HTR-8/SVneo (cell line): Measurements from ENCODE around the gene PIP5KL1.
A peak's percentile ranks its signal among the peaks of the same experiment; 100 is the strongest.

Experiments
- DNase-seq: peaks from one replicate; pipeline ENCODE4 v3.0.0; 2011; ENCODE audit warnings: low spot score, mixed read lengths; ENCODE audit not compliant: insufficient read length
- FAIRE-seq: peaks from 2 replicates; lab custom pipeline; 2011; peaks lifted over from hg19 to GRCh38; lab: Jason Lieb, UNC

The PIP5KL1 gene

GRCh38 chr9:127950513-127951289 lies 20.1 kb upstream of the PIP5KL1 start:
- FAIRE-seq: no peak

DNA sequence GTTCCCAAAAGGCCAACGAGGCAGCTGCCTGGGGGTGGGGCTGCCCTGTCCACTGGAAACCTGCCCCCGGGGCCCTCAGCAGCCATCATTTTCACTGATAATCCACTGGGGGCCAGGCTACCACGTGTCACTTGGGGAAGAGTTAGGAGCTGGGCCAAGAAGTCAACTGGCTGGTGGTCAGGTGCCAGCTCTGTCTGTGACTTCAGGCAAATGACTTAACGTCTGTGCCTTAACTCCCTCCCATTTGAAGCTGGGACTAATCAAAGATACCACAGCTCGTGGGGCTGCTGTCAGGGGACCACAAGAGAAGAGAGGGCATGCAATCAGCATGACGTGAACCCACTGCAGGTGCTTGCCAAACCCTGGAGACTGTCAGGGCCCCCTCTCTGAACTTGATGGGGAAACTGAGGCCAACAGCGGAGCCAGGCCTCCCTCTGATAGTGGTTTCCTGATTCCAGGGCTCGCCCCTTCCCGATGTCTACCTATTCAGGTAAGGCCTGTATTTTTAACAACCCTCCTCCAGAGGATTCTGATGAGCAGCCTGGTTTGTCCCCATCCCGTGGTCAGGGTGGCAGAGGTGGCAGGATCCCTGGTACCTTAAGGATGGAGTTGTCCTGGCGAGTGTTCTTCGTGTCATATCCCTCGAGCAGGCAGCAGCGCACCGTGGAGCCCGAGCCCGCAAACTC lies 19.4 kb upstream of the PIP5KL1 start:
- FAIRE-seq (no peak), DNase-seq (no peak)

More at GRCh38 chr9:127950513-127951289, 20.1 kb upstream of the PIP5KL1 start:
- no peak for DNase-seq

DNA sequence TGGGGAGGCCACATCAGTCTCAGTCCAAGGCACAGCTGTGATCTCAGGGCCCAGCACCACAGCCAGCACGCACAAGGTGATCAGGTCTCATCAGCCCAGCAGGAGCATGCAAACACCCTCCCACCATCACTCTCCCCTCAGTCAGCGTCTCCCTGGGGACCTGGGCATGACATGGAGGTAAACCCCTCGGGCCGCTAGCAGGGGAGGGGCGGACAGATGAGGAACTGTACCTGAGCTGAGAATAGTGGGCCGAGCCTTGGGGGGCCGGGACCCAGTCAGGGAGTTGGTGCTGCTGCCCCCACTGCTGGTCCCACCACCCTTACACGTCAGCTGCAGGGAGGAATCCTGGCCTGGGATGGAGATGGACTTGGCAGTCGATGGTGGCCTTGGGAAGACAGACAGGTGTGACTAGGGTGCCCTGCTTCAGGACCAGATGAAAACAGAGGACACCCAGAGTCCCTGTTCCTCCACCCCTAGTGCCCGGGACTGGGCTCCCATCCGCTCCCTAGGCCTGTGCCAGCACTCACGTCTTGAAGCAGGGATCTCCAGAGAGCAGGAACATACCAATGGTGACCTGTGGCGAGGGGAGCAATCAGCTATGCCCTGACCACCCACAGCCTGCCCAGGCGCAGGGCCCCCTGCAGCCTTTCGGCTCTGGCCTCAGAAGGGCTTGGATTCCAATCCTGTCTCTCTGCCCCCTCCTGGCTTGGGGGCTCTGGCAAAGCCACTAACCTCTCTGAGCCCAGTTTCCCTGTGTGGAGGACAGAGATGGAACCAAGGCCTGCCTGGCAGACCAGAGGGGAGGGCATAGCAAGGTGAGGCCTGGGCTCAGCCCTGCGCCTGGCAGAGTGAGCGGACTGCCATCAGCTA lies 17.5 kb upstream of the PIP5KL1 start:
- FAIRE-seq (no peak), DNase-seq (no peak)

DNA sequence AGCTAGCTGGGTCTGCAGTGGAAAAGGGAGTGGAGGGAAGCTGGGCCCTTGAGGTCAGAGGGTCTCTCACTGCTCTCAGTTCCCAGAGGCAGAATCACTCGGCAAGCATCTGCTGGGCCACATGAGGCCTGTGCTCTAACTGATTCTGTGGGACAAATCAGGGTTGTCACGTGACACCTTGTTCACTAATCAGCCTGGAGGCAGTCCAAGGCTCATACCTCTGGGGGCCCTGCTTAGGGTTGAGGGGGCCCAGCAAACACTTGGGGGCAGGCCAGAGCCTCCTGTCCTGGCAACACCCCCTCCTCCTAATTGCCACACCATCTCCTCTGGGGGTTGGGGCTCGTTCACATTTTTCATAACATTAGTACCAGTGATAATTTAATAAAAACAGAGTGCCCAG lies 16.2 kb upstream of the PIP5KL1 start:
- DNase-seq: no peak
- no peak for FAIRE-seq

DNA sequence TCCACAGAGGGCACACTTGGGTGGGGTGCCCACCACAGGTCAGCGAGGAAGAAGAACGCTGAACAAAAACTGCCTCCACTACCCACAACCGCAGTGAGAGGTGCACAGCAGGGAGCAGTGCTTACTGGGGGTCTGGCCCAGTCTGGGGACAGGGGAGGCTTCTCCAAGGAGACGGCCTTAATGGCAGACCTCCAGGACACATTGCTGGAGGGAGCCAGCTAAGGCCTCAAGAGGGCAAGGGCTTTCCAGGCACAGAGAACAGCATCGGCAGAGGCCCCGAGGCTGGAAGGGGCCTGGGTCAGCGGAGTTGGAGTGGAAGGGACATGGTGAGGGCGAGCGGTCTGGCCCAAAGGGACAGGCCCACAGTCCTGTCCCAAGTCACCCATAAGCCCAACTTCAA lies 15.4 kb upstream of the PIP5KL1 start:
- no peak for DNase-seq
- no peak for FAIRE-seq

GRCh38 chr9:127945338-127945737 lies 14.8 kb upstream of the PIP5KL1 start:
- DNase-seq (no peak), FAIRE-seq (no peak)

GRCh38 chr9:127944586-127945218 lies 14.1 kb upstream of the PIP5KL1 start:
- FAIRE-seq: no peak
- DNase-seq: no peak

- FAIRE-seq (no peak), DNase-seq (peak; percentile 70)
These were observed 13.2 kb upstream of the PIP5KL1 start for GRCh38 chr9:127943731-127944144.

- no peak for FAIRE-seq
- DNase-seq: no peak
These were observed 12.6 kb upstream of the PIP5KL1 start for GRCh38 chr9:127943011-127943662.

- FAIRE-seq (no peak), DNase-seq (peak; percentile 48)
These were observed 11.8 kb upstream of the PIP5KL1 start for GRCh38 chr9:127942216-127943010.

GRCh38 chr9:127941961-127942215 lies 11.3 kb upstream of the PIP5KL1 start:
- FAIRE-seq (no peak), DNase-seq (no peak)

GRCh38 chr9:127941062-127941960 lies 10.7 kb upstream of the PIP5KL1 start:
- DNase-seq (no peak), FAIRE-seq (no peak)

DNA sequence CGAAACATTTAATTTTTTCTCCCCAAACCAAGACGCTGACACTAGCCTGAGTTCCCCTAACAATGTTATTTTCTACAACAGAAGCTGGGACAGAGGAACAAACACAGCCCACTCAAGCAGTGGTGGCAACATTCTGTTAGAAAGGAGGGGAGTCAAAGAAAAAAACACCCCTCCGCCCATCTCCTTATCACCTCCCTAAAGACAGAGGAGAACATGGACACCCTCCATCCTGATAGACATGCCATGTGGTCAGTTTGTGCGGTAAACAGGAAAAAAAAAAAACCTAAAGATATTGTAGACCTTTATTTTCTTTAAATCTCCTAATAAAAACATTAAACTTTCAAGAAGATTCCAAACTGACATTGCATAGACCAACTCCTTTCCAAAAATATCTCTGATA lies 10.0 kb upstream of the PIP5KL1 start:
- no peak for FAIRE-seq

DNA sequence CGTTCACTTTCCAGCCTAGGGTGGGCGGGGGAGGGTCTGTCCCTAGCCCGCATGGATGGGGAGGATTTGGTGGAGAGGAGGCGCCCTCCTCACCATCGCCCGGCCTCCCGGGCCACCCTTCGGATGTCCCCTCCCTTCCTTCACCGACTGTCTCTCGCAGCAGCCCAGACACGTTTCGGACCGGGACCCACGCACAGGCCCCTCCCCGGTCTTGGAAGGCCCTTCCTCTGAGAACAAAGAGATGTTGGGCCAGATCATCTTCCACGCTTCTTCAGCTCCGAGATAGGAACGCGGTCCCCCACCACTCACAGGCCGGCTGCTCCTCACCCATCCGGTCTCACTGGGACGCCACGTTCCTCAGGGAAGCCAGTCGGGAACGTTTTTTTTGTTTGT lies 7.7 kb upstream of the PIP5KL1 start:
- DNase-seq (no peak), FAIRE-seq (no peak)

More for the DNA sequence above, 10.0 kb upstream of the PIP5KL1 start:
- no peak for DNase-seq

GRCh38 chr9:127937388-127938297 lies 7.1 kb upstream of the PIP5KL1 start, which contains the start of gene DPM2:
DPM2 (minus strand) TSS chr9:127937854; CDS start chr9:127937820, 34 bp downstream.
- FAIRE-seq: peak; percentile 20
- DNase-seq: peak; percentile 90

DNA sequence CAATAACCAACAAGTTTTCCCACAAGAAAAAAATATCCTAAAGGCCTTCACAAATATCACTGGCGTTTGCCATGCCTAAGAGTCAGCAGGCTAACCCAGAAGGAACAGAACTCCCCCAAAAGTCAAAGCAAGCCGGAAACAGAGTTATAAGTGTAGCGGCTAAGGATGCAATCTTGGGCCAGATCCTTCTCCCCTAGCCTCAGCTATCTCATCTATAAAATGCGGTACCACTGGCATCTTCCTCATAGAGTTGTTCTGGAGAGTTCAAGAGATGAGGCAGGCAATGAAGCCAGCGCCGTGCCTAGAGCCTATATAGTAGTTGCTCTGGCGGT lies 6.4 kb upstream of the PIP5KL1 start:
- FAIRE-seq (no peak), DNase-seq (no peak)

DNA sequence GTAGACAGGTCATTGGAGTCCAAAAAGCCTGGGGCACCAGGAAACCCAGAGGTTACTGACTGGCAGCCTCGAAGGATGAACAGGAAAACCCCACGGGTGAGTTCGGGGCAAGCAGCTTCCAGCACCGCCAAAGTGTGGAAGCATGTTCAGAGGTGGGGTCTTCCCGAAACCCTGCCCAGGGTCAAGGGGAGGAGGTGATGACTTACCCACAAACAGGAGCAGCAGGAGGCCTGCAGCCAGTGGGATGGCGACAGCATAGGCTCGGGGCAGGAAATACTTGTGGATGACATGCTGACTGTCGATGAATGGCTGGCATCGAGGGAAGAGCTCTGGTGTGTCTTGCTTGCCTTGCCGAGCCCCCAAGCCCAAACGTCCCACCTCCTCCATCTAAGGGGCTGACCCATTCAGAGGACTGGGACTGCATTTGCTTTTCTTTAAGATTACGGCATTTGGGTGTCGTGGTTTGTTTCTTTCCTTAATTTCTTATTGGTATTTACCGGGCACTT lies 5.8 kb upstream of the PIP5KL1 start:
- DNase-seq: no peak
- FAIRE-seq: no peak
